Measurements from ENCODE around the gene DMAP1. TPM values are rescaled to one million over a fixed set of nuclear protein-coding genes. Genes with fewer than 3 reads are reported as not detected.

The DMAP1 gene
- total RNA-seq, 2 experiments from 2014 or later = 35.4 to 55.9 TPM

DNA sequence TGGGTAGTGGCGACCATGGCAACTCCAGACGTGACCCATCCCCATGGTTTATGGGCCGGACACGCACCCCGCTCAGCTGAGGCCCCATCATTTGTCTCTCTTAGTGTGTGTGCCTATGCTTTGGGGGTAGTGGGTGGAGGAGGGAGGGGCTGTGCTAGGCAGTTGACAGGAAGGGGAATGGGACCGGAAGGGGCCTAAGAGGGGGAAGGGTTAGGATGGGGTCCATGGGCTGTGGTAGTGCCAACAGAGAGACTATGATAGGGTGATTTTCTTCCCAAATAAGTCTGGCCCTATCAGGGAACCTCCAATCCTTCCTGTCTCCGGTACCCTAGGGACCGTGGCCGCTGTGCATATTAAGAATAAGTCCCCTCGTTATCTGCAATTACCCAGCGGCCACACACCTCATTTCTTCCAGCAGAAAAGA lies 9.9 kb downstream of the DMAP1 start:
- no peak overlapping the region for H3K4me3 ChIP-seq (ENCODE audit: low read depth, low read length, poor library complexity, severe bottlenecking)
- H3K9me3 ChIP-seq (ENCODE audit: low read length) = no peaks in the 10 kb centered on the region
- H3K79me2 ChIP-seq (ENCODE audit: insufficient read depth, low read depth, low read length) = no peaks in the 10 kb centered on the region
- no peaks in the 10 kb centered on the region for H3K9me2 ChIP-seq (ENCODE audit: insufficient read depth, low read length)
- intact Hi-C loops (cut with micrococcal nuclease; ENCODE audit: unreplicated experiment) = no loop called here
- H3K36me3 ChIP-seq (ENCODE audit: insufficient read depth, low read length) = peaks cover 39% of the 10 kb centered on the region
- no peak overlapping the region for H2AFZ ChIP-seq (ENCODE audit: low read length)
- H3K4me1 ChIP-seq (ENCODE audit: insufficient read depth, low read length, poor library complexity, severe bottlenecking) = peaks cover 23% of the 10 kb centered on the region
- BruUV-seq (replicated peaks) = no TSS peak
- CTCF ChIA-PET (ENCODE audit: unreplicated experiment) = no interaction called here
- no peaks in the 10 kb centered on the region for H4K20me1 ChIP-seq (ENCODE audit: insufficient read depth, low read length)
- no peak overlapping the region for H3K27ac ChIP-seq (ENCODE audit: low read depth, low read length, poor library complexity, severe bottlenecking)
- POLR2A ChIA-PET = no interaction called here
- DNase-seq (ENCODE audit: low spot score) = no peak
- H3K4me2 ChIP-seq (ENCODE audit: low read length) = no peak overlapping the region
- TF ChIP-seq EZH2phosphoT487 (IDR thresholded peaks at IDR 0.05; ENCODE audit: borderline replicate concordance, low read depth, low read length) = no peak
- TF ChIP-seq, protein P1, sequence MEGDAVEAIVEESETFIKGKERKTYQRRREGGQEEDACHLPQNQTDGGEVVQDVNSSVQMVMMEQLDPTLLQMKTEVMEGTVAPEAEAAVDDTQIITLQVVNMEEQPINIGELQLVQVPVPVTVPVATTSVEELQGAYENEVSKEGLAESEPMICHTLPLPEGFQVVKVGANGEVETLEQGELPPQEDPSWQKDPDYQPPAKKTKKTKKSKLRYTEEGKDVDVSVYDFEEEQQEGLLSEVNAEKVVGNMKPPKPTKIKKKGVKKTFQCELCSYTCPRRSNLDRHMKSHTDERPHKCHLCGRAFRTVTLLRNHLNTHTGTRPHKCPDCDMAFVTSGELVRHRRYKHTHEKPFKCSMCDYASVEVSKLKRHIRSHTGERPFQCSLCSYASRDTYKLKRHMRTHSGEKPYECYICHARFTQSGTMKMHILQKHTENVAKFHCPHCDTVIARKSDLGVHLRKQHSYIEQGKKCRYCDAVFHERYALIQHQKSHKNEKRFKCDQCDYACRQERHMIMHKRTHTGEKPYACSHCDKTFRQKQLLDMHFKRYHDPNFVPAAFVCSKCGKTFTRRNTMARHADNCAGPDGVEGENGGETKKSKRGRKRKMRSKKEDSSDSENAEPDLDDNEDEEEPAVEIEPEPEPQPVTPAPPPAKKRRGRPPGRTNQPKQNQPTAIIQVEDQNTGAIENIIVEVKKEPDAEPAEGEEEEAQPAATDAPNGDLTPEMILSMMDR (conservative IDR thresholded peaks at IDR 0.05; ENCODE audit: low read length) = no peak

DNA sequence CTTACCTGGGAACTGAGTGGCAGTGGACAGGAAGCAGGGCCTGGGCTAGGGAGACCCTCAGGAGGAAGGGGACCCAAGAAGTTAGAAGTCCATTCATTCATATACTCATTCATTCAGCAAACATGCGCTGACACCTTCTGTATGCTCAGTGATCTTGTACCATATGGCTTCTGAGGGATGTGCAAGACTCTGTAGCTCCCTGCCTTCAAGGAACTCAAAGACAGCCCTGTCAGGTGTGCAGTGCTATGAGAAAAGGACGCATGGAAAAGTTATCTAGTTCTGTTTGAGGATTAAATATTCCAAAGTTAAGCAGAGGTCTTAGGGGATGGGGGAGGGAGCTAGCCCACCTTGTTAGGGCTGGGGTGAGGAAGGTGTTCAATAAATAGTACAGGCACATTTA lies 12.5 kb downstream of the DMAP1 start:
- ChIA-PET POLR2A (no interaction called here), CTCF (ENCODE audit: unreplicated experiment) (interaction anchor here (1.0 kb wide), 1 partner anchor 8 kb away, joined by 5 read pairs; no protein-coding TSS in a partner anchor)
- TF ChIP-seq EZH2phosphoT487 (IDR thresholded peaks at IDR 0.05; ENCODE audit: borderline replicate concordance, low read depth, low read length) = no peak
- TF ChIP-seq, protein P1 (conservative IDR thresholded peaks at IDR 0.05; ENCODE audit: low read length) = no peak
- intact Hi-C loops (cut with micrococcal nuclease; ENCODE audit: unreplicated experiment) = no loop called here
- Histone ChIP-seq H3K4me1 (ENCODE audit: insufficient read depth, low read length, poor library complexity, severe bottlenecking) (peaks cover 11% of the 10 kb centered on the region), H3K9me2 (ENCODE audit: insufficient read depth, low read length) (no peaks in the 10 kb centered on the region), H3K4me3 (ENCODE audit: low read depth, low read length, poor library complexity, severe bottlenecking) (no peak overlapping the region), H3K4me2 (ENCODE audit: low read length) (no peak overlapping the region), H2AFZ (ENCODE audit: low read length) (no peak overlapping the region), H3K79me2 (ENCODE audit: insufficient read depth, low read depth, low read length) (no peaks in the 10 kb centered on the region), H3K9me3 (ENCODE audit: low read length) (no peaks in the 10 kb centered on the region), H3K27ac (ENCODE audit: low read depth, low read length, poor library complexity, severe bottlenecking) (no peak overlapping the region), H3K36me3 (ENCODE audit: insufficient read depth, low read length) (peaks cover 14% of the 10 kb centered on the region), H4K20me1 (ENCODE audit: insufficient read depth, low read length) (no peaks in the 10 kb centered on the region)
- no TSS peak for BruUV-seq (replicated peaks)
- no peak for DNase-seq (ENCODE audit: low spot score)

DNA sequence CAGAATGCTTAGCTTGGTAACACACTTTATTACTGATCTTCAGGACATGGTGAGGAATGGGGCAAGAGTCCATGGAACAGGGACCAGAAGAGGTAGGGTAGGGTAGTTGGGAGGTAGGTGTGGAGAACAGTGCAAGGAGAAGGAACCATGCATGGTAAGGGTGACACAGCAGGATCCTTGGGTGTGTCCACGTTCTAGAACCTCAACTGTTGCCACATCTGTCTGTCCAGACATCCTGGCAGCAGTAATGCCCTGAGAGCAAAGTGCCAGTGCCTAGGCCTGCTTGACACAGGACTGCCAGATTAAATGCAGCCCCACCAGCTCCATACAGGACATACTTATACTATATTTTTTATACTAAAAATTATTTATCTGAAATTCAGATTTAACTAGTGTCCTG lies 13.9 kb downstream of the DMAP1 start:
- Histone ChIP-seq H3K4me1 (ENCODE audit: insufficient read depth, low read length, poor library complexity, severe bottlenecking) (no peaks in the 10 kb centered on the region), H3K4me2 (ENCODE audit: low read length) (no peak overlapping the region), H3K9me3 (ENCODE audit: low read length) (no peaks in the 10 kb centered on the region), H2AFZ (ENCODE audit: low read length) (no peak overlapping the region), H3K4me3 (ENCODE audit: low read depth, low read length, poor library complexity, severe bottlenecking) (no peak overlapping the region), H4K20me1 (ENCODE audit: insufficient read depth, low read length) (no peaks in the 10 kb centered on the region), H3K79me2 (ENCODE audit: insufficient read depth, low read depth, low read length) (no peaks in the 10 kb centered on the region), H3K36me3 (ENCODE audit: insufficient read depth, low read length) (peaks cover under 1% of the 10 kb centered on the region; the same call in 1 of the 2 replicates), H3K9me2 (ENCODE audit: insufficient read depth, low read length) (no peaks in the 10 kb centered on the region), H3K27ac (ENCODE audit: low read depth, low read length, poor library complexity, severe bottlenecking) (no peak overlapping the region)
- POLR2A ChIA-PET = interaction anchor here (0.5 kb wide), 1 partner anchor 120 kb away, joined by 3 read pairs; no protein-coding TSS in a partner anchor
- BruUV-seq (replicated peaks) = no TSS peak
- DNase-seq (ENCODE audit: low spot score) = no peak
- CTCF ChIA-PET (ENCODE audit: unreplicated experiment) = no interaction called here
- intact Hi-C loops (cut with micrococcal nuclease; ENCODE audit: unreplicated experiment) = no loop called here
- TF ChIP-seq EZH2phosphoT487 (IDR thresholded peaks at IDR 0.05; ENCODE audit: borderline replicate concordance, low read depth, low read length) = no peak
- TF ChIP-seq, protein P1 (conservative IDR thresholded peaks at IDR 0.05; ENCODE audit: low read length) = no peak
